DMS153 treated with DMSO at 0.1 percent for 48 hours (cell line): ENCODE results near the gene LPAR5.
"Not testable (repeated sequence)": the region's sequence is repeated elsewhere in the genome, so short reads cannot be mapped to it uniquely, and the experiment has no call there.

Experiments
- DNase-seq: peaks from one replicate; lab custom pipeline; 2025; ENCODE audit not compliant: unreplicated experiment; lab: John Stamatoyannopoulos, UW

Gene LPAR5

DNA sequence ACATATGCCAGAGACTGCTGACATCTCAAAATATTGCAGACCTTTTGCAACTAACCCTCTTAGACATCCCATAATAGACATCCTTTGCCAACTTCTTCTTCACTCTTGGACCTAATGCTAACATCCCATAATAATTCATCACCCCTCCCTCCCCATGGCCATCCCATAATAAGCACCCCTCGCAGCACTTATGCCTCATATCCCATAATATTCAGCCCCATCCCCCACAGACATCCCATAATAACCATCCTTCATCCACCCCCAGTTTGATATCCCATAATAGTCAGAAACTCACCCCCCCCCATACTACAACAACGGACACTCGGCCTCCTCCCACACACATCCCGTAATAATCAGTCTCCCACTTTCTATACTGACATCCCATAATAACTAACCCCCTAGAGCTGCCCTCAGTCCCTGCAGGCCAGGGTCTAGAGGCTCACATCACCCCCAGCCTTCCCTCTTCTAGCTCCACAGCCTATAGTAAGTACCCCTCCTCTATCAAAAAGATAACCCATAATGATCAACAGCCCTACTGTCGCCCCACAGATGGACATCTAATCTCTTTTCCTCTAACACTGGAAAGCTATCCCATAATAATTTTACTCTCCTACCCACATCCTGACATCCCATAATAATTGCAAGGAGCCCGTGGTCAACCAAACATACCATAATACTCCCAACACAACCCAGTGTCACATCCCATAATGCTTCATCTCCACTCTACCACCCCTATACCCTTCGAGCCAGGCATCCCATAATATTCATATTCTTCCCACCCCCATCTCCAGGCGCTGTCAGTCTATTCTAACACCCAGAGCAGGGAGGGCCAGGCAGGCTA lies 27.8 kb downstream of the LPAR5 start:
- DNase-seq = peak; percentile 92

DNA sequence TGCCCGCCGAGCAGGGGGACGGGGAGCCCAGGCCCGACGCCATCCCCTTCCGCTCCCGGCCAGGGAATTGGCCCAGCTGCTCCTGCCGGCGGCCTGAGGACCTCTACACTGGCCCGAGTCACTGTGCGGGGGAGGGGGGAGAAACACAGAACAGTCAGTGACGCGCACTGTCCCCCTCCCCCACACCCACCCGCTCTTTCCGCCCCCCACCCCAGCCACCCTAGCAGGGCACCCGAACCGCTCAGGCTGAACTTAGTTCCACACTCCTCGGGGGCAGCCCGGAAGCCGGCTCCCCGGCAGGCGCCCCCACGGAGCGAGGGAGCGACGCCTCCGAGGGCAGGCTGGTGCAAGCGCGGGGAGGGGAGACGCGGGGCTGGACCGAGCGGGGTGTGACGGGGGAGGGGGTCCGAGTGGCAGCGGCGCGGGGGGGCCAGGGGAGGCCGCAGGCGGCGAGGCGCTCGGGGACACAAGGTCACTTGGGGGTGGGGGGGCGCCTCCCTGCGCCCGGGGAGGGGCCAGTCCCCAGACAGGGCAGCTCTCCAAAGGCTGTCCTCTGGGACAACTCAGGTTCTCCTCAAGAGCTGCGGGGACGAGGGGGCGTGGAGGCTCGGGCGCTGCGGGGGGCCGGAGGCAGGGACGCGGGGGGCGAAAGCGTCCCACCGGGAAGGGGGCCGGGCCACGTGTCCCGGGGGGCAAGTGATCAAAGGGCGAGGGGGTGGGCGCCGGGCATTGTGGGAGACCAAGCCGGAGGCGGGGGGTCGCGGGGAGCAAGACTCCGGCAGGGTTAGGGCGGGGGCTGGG lies 29.2 kb downstream of the LPAR5 start:
- no peak for DNase-seq

DNA sequence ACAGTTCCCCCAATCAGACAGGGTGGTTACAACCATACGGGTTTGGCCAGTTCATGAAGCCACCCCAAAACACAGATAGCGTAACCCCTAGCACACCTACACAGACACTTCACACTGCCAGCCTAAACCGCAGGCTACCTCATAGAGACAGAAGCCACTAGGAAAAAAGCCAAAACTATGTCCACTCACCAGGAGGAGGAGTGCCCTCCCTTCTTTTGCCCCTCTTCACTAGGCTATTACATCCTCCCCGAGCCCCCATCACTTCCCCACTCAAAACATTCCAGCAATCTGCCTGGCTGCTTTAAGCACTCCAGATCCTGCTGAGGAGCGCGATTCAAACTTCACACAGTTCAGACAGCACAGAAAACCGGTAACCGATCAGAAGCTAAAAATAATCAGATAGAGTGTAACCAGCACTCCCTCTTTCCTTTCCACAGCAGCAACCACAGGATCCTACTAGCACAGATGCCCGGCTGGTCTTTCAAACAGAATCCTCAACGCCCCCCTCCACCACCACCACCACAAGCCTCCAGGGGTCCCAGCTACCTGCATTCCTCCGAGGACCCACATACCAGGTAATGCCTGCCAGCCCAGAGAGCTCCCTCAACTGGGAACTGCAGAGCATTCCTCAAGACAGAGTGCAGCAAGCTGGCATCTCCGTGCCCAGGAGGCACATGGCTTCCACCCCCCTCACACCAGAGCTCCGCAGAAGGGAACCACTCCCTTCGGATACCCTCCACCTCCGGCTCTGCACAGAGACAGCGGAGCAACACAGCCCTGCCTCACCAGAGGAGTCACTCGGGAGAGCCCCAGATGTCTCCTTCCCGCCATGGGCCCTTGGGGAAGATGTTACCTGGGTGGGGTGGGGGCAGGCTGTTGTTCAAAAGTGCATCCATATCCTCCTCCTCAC lies 30.1 kb downstream of the LPAR5 start:
- DNase-seq = no peak

DNA sequence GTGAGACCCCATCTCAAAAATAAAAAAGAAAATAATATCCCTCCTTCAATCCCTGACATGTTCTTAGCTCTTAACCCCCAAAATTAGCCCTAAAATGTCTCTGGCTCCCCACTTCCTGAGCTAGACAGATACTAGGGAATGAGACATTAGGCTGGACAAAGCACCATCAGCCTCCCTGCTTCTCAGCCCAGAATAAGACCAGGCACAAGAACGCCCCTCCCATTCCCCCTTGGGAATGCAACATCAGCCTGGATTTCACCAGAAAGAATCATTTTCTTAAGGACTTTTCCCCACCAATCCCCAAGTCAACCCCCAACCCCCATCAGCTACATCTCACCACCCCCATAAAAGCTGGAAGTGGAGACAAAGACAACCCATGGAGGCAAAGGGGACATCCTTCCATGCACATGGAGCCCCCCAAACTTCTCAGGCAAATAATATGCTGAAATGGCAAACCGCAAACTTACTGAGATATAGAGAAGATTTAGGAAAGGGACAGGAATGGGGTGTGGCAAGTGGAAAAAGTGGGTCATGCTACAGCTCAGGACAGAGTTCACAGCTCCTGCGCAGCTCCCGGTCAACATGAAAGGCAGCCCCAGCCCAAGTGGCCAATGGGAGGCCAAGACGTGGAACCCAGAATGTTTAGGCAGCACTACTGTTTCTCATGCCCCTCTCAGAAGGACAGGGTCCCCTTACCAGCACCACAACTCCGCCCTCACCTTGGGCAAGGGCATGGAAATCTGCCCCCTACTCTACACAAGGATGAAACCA lies 31.3 kb downstream of the LPAR5 start:
- no peak for DNase-seq

DNA sequence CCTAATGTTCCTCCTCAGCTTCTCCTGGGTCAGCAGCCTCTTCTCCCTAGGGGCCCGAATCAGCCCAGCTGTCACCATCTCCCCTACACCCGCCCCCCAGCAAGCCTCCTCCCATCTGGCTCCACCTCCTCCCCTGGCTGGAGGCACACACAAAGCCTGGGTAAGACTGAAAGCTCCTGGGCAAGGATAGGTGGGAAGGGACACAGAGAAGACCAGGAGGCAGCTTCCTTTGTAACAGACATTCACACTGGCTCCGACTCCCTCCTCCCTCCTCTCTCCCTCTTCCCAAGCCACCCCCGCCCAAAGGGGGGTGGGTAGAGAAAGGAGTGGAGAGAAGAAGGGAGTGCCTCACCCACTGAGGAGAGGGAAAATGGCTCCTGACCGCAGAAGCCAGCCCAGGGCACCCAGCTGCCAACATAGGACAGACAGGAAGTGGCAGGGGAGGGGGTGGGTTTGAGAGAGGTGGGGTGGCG lies 32.6 kb downstream of the LPAR5 start:
- peak; percentile 64 for DNase-seq

DNA sequence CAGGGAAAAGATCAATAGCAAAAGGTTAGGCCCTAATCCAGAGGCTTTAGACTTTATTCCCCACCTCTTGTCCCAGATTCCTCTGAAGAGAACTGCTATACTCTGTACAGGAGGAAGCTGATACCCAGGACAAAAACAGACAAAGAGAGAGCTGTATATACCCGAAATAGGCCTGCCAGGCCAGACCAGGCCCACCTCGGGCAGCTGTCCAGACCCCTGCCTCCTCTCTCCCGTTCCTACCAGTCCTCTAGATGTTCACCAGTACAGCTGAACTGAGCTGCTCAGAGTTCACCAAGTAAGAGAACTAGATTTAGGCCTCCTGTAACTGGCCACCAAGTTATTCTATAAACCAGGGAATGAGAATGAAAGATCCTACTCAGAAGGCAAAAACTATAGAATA lies 33.2 kb downstream of the LPAR5 start:
- no peak for DNase-seq

DNA sequence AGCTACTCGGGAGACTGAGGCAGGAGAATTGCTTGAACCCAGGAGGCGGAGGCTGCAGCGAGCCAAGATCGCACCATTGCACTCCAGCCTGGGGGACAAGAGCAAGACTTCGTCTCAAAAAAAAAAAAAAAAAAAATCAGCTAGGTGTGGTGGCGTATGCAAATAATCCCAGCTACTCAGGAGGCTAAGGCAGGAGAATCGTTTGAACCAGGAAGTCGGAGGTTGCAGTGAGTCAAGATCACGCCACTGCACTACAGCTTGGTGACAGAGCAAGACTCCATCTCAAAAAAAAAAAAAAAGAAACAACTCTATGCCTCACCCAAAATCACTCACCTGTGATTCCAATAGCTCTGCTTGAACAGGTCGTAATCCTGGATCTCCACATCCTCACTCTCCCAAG lies 40.1 kb downstream of the LPAR5 start:
- DNase-seq = not testable (repeated sequence)

DNA sequence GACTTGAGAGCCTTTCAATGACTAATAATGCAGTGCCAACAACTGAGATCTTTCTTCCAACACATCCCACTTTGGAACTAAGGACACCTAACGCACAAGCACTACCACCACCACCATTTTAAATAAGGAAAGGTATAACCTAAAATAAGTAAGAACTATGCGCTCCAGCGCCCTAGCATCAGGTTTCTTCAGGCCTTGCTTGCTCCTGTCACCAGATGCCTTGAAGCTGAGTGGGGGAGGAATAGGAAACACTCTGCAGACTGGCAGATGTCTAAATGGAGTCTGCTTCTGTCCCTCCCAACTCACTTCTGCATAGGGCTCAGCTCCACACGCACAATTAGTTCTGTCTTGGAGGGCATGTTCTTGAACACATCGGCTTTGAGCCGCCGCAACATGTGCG lies 43.7 kb downstream of the LPAR5 start:
- DNase-seq = no peak

DNA sequence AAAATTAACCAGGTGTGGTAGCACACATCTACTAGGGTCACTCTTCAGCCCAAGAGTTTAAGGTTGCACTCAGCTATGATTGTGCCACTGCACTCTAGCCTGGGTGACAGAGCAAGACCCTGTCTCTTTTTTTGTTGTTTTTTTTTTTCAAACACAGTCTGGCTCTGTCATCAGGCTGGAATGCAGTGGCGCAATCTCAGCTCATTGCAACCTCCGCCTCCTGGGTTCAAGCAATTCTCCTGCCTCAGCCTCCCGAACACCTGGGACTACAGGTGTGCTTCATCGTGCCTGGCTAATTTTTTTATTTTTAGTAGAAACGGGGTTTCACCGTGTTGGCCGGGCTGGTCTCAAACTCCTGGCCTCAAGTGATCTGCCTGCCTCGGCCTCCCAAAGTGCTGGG lies 49.2 kb downstream of the LPAR5 start:
- DNase-seq = not testable (repeated sequence)

DNA sequence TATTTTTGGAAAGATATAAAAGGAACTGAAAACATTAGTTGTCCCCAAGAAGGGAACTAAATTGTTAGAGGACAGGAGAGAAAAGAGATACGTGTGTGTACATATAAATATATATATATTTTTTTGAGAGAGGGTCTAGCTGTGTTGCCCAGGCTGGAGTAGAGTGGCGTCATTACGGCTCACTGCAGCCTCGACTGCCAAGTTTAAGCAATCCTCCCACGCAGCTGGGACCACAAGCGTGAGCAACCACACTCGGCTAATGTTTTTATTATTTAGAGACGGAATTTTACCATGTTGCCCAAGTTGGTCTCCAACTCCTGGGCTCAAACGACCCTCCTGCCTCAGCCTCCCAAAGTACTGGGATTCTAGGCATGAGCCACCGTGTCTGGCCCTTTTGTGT lies 51.5 kb downstream of the LPAR5 start:
- no peak for DNase-seq

DNA sequence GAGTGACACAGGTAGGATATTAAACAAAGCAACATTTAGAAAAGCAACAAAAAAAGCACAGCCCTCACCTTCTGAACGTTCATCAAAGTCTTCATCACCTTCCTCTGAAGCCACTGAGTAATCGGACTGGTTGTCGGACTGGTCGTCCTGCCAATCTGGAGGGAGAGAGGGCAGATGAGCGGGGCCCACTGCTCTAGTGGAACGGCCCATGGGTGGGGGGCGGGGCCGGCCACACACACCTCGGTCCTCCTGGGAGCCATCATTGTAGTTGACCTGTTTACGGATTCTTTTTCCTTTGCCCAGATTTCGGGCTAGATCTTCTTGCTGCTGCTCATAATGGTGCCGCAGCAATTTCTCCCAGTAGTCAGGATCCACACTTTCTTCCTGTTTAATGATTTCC lies 52.8 kb downstream of the LPAR5 start:
- no peak for DNase-seq

DNA sequence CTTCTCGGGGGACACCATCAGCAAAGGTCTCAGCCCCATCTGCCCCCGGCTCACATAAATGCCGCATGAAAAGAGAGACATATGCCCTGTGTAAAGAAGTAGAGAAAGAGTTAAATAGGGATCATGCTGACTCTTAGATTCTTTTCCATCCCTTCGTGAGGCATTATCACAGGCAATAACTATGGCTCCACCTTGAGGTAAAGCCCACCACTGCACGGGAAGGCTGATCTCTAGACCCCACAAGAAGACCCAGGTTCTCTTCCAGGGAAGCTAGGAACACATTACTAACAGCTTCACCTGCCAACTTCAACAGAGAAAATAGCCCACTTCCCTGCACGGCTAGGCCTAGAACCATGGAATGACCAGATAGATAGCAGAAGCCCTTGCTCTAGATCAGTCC lies 53.6 kb downstream of the LPAR5 start:
- no peak for DNase-seq

DNA sequence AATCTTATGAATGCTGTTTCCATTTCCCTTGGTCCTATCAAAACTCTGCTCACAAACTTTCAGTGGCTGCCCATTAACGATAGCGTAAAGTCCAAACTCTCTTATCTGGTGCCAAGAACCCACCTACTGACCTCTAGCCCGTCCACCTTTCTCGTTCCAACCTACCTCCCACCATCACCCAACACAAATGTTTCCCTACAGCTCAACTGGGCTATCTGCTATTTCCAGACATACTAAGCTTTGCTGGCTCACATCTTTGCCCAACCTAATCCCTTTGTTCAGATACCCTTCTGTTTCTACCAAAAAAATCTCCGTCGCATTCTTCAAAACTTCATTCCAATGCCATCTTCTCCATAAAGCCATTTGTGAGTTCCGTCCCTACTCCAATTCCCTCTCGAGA lies 60.1 kb downstream of the LPAR5 start:
- no peak for DNase-seq

DNA sequence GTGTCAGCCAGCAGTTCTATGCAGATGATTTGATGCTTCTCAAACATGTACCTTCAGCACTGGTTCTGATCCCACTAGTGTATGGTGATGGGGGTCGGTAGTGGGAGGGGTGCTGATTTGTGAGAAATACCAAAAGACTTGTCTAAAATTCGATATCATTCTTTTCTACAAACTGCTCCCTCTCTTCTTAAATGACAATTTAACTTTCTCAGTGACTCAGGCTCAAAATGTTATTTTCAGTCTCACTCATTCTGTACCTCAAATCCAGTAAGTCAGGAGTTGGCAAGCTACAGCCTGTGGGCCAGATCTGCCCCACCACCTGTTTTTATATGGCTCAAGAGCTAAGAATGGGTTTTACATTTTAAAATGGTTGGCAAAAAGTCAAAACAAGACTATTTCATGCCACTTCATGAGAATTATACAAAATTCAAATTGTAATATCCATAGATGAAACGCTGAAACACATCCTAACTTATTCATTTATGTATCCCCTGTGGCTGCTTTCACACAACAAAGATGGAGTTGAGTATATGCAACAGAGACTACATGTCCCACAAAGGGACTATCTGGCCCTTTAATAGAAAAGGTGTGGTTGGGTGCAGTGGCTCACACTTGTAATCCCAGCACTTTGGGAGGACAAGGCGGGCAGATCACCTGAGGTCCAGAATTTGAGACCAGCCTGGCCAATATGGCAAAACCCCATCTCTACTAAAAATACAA lies 61.0 kb downstream of the LPAR5 start:
- DNase-seq = no peak

DNA sequence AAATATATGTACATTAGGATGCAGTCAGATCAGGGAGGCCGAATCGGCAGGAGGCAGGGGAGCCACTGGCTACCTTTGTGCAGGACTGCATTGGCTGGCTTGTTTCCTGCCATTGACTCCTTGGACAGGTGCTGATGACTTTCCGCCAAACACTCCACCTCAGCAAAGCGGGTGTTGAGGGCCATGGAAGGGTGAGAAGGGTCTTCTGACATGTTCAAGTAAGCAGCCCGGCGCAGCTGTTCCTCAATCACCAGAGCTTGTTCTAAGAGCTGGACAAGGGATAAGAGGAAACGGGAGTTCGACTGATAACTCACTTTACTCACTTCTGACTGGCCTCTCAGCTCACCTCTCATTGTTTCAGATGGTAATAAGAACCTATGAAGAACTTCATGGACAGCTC lies 62.8 kb downstream of the LPAR5 start:
- no peak for DNase-seq

DNA sequence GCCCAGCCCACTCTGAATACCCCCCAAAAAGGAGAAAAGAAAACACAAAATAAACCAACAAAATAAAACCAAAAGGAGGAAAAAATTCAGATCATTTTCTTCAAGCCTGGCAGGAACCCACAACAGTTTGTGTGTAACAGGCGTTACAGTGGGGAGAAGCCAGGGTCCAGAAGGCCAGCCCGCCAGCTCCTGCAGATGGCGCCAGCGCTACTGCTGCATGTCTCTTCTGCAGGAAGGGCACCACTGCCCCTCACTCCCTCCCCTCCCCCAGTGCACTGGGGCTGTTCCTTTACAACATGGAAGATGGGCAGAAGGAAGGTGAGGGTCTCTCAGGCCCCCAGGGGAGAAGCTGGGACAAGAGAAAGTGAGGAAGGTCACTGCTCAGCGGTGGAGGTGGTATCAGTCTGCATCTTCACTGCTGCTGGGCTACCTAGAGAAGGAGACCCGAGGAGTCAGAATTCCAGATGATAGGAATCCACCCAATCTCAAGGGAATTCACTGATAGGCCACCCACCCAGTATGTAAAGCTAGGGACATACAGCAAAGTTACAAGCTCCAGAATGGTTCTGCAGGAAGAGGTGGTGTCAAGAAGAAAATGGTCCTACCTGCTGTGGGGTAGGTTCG lies 65.4 kb downstream of the LPAR5 start:
- no peak for DNase-seq

DNA sequence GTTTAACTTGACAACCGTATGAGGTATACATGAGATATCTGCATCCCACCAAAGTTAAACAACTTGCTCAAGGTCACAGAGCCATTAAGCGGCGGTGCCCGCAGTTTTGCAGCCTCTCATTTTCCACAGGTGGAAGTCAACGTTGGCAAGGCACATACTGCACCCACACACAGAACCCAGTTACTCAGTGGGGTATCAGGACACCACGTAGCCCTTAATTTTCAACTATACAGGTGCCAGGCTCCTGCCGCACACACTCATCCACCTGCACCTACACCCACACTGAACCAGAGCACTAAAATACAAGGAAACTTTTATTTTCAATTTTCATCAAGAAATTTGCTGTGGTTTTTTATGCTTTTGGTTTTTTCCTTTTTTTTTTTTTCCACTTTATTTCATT lies 66.0 kb downstream of the LPAR5 start:
- DNase-seq = no peak

DNA sequence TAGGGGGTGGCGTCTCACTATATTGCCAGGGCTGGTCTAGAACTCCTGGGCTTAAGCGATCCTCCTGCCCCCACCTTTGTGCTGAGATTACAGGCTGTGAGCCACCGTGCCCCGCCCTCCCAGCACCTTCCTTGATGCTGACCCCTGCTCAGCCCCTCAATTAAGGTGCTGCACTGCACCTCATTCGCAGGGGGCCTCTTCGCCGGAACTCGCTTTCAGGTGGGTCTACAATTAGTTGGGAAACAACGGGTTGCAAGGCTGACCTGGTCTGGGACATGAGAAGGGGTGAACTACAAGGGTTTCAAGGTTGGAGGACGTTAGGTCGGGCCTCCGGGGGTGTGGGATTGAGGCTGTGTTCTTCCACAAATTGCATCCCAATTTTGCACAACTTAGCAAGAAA lies 66.4 kb downstream of the LPAR5 start:
- DNase-seq = no peak
